ENCODE results near the gene CDC37L1.

Gene CDC37L1

DNA sequence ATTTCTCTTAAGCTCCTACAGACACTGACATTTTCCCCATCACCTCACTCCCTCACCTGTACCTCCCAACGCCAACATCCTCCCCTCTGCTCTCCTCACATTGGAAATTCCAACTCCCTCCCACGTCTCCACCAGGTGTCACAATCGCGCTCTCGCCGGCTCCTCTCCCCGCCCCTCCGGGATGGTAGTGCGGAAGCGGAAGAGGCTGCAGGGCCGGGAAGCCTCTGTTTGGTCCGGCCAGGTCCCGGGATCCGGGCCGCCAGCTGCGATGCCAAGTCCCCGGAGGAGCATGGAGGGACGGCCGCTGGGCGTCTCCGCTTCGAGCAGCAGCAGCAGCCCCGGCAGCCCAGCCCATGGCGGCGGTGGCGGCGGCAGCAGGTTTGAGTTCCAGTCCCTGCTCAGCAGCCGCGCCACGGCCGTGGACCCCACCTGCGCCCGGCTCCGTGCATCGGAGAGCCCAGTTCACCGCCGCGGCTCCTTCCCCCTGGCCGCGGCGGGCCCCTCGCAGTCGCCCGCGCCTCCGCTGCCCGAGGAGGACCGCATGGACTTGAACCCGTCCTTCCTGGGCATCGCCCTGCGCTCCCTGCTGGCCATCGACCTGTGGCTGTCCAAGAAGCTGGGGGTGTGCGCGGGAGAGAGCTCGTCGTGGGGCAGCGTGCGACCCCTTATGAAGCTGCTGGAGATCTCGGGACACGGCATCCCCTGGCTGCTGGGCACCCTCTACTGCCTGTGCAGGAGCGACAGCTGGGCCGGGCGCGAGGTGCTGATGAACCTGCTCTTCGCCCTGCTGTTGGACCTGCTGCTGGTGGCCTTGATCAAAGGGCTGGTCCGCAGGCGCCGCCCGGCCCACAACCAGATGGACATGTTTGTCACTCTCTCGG, 17.0 kb upstream of the CDC37L1 start, which contains the start of gene PLPP6:
TSS of gene PLPP6 (plus strand) at position 187 of the 881 bp plus-strand sequence. CDS start at position 269, 82 bp downstream.
- TF ChIP-seq ZNF274 (IDR thresholded peaks at IDR 0.05; ENCODE audit: low read depth, low read length), result no peak
- peak within 1 kb of the TSS; percentile 81 for H3K4me3 ChIP-seq (ENCODE audit: low read length)

DNA sequence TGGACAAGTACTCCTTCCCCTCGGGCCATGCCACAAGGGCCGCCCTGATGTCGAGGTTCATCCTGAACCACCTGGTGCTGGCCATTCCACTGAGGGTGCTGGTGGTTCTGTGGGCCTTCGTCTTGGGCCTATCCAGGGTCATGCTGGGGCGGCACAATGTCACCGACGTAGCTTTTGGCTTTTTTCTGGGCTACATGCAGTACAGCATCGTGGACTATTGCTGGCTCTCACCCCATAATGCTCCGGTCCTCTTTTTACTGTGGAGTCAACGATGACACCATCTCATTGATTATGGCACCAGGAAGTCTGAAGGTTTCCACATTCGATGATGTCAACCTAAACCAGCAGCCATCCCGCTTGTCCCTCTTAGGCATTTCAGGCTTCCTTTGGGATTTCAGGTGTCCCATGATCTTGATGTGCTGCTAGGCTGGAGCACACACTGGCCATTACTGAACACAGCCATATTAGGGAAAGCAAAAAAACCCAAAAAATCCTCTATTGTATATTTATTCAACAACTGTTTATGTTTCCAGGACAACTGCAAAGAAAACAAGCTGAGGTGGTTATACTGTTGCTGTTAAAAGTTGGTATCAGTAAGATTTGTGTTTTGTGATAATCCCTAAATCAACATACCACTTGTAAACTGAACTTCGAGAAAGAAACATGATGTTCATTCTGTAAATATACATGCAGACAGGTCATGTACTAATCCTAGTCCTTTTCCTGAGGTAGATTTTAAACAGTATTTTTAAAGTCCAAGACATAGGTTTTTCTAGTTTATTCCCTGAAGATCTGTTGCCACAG, 16.2 kb upstream of the CDC37L1 start:
- H3K4me3 ChIP-seq (ENCODE audit: low read length), result peak overlapping the region; percentile 81; the same call in 1 of the 2 replicates
- TF ChIP-seq ZNF274 (IDR thresholded peaks at IDR 0.05; ENCODE audit: low read depth, low read length), result no peak

DNA sequence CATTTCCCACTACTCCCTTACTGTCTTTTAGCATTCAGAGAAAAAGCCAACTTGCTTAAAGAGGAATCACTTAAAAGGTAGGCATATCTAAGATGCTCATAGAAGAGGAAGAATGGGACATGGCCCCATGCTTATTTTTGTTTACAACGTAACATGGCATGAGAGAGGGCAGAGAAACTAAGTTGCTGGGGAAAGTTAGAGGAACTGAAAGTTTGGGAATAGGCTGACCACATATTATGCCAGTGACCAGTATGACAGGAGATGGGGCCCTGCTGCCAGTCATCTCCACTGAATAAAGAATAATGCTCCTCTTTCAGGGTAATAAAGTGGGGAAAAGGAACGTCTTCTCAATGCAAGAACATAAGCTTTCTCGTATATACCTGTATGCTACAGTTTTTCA, 15.4 kb upstream of the CDC37L1 start:
- no peak overlapping the region for H3K4me3 ChIP-seq (ENCODE audit: low read length)
- no peak for TF ChIP-seq ZNF274 (IDR thresholded peaks at IDR 0.05; ENCODE audit: low read depth, low read length)

DNA sequence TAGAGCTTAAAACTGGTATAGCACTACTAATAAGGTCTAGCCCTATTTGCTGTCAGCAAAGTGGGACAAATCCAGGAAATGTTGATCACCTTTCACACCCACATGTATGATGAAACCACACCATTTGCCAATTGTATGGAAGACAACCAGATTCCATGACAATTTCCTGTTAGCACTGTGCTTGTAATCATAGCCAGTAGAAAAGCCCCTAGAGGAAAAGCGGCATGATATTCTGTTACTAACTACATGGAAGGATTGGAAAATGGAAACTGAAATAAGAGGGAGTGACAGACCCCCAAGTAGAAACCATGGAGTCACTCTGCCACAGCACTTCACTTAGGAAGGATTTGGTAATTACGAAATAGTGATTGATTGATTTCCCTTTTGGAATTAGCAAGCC, 14.0 kb upstream of the CDC37L1 start:
- no peak for TF ChIP-seq ZNF274 (IDR thresholded peaks at IDR 0.05; ENCODE audit: low read depth, low read length)
- no peak overlapping the region for H3K4me3 ChIP-seq (ENCODE audit: low read length)

DNA sequence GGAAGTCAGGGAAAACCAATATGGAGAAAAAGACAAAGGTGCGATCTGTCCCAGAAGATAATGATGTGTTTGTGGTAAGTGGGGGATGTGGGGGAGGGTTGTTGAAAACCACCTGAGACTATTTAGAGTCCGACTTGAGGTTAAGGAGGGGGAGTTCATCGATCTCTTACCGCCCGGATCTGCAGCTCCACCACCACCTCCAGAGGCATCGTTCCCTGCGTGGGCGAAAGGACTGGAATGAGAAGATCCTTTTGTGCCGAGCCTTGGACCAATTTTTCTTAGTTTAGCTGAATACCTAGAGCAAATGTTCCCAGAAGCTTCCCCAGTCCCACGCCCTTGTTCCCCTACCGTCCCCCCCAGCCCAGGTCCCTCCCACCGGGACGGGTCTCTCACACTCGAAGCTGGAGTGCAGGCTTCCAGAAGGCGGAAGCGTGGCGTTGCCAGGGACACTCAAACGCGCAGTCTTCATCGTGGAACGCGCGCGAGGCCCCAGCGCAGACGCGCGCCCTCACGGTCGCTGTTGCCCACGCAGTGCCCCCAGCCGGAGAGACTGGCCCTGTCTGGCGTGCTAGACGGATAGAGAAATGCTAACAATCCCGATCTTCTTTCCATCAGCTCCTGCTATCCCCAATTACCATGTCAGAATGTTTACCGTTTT, 13.2 kb upstream of the CDC37L1 start, which contains the start of gene SPATA6L:
TSS of gene SPATA6L (minus strand) at position 439 of the 658 bp plus-strand sequence. CDS start at position 209, 230 bp downstream.
- H3K4me3 ChIP-seq (ENCODE audit: low read length), result peak within 1 kb of the TSS; percentile 48; the same call in 1 of the 2 replicates
- no peak for TF ChIP-seq ZNF274 (IDR thresholded peaks at IDR 0.05; ENCODE audit: low read depth, low read length)

DNA sequence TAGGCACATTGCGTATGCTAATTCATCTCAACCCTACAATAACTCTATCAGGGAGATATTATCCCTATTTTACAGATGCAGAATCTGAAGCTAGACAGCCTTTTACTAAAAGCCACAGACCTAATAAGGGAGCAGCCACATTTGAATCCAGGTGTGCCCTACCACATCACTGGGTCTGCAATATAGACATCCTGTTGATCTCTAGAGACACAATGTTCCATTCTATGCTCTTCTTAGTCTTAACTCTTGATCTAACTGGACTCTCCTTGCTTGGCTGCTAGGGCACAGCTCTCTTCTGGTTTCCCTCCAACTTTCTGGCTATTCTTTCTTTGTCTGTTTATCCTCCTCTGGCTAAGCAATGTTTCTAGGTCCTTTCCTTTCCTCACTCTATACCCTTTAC, 11.7 kb upstream of the CDC37L1 start:
- TF ChIP-seq ZNF274 (IDR thresholded peaks at IDR 0.05; ENCODE audit: low read depth, low read length), result no peak
- H3K4me3 ChIP-seq (ENCODE audit: low read length), result no peak overlapping the region

DNA sequence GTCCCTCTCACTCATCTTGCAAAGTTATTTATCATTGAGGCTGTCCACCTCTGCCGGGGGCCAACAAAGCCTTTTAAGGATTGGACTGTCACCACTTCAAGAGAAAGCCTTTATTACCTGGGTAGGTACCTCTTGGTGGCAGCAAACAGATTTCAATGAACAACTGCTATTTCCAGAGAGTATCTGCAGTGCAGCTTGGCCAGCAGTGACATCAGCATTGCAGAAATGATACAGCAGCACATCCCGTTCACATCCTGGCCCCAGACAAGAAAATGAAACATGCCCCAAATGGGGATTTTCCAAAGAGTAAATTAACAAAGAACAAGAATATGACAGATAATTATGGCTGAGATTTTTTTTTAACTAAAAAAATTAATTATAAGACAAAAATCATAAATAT, 10.8 kb upstream of the CDC37L1 start:
- no peak for TF ChIP-seq ZNF274 (IDR thresholded peaks at IDR 0.05; ENCODE audit: low read depth, low read length)
- no peak overlapping the region for H3K4me3 ChIP-seq (ENCODE audit: low read length)

DNA sequence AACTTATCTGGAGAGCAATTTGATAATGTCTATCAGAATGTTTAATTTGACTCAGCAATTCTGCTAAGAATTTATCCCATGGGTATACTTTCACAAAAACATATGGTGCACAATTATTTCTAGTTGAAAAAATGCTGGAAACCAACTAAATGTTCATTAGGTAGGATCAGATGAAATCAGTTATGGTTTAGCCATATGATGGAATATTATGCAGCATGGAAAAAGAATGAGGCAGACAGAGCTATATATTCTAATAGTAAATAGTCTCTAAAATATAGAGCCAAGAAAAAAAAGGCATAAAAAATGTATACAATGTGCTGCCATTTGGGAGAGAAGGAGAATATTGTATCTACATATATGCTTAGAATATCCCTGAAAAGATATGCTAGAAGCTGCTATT, 9.5 kb upstream of the CDC37L1 start:
- no peak overlapping the region for H3K4me3 ChIP-seq (ENCODE audit: low read length)
- TF ChIP-seq ZNF274 (IDR thresholded peaks at IDR 0.05; ENCODE audit: low read depth, low read length), result no peak

DNA sequence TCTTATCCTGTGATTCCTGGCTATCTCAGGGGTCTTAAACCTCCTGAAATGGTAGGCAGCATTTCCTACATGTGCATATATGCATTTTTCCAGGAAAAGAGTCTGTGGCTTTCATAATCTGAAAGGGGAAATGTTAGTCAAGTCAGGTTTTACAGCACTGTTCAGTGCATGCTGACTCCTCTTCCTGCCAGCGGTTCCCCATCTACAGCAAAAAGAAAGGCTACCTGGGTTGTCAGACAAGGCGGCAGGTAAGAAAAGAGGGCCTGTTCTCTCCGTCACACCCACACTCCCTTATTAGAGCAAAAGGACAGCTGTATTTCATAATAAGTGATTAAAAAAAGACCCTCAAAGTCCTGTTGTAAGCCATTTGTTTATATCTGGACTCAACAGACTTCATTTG, 8.8 kb upstream of the CDC37L1 start:
- H3K4me3 ChIP-seq (ENCODE audit: low read length), result no peak overlapping the region
- TF ChIP-seq ZNF274 (IDR thresholded peaks at IDR 0.05; ENCODE audit: low read depth, low read length), result no peak

DNA sequence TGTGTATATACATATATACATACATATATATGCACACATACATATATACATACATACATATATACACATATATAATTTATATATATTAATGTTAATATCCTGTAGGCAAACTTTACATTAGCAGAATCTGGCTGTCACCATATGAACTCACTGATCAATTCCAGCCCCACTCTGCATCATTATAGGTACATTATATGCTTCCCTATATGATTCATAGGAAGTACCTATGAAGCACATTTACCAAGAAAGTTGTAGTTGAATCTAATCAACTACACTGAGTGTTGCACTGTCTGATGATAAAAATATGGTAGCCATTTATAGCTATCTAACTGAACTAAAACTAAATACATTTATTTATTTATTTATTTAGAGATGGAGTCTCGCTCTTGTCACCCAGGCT, 7.6 kb upstream of the CDC37L1 start:
- no peak for TF ChIP-seq ZNF274 (IDR thresholded peaks at IDR 0.05; ENCODE audit: low read depth, low read length)
- no peak overlapping the region for H3K4me3 ChIP-seq (ENCODE audit: low read length)

DNA sequence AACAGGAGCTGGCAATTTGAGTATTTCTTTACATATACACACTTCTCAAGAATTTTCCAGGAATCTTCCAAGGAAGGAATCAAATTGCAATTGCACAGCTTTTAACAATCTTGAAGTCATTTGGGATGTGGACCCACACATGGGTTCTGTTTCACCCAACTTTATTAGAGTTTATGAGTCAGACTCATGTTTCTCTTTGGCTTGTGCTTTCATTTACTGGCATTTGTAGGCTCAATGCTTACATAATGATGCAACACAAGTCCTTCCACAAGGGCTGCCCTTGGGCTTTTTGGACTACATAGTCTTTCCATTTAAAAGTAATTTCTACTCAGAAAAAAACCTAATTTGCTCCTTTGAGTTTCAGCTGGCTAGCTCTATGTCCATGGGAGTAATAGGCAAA, 4.6 kb upstream of the CDC37L1 start:
- no peak for TF ChIP-seq ZNF274 (IDR thresholded peaks at IDR 0.05; ENCODE audit: low read depth, low read length)
- no peak overlapping the region for H3K4me3 ChIP-seq (ENCODE audit: low read length)

DNA sequence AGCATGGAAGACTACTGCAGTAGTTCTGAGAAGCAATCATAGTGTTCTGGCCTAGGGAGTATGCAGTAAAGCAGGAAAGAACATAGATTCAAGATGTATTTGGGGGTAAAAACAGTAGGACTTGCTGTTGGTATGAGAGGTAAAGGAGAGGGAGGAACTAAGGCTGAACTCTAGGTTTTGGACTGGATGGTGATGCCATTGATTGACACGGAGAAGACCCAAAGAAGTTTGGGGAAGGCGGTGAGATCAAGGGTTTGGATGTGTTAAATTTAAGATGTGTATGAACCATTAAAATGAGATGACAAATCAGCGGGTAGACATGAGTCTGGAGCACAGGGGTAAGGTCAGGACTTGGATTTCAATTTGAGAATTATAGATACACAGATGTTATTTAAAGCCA, 2.0 kb upstream of the CDC37L1 start:
- H3K4me3 ChIP-seq (ENCODE audit: low read length), result no peak overlapping the region
- no peak for TF ChIP-seq ZNF274 (IDR thresholded peaks at IDR 0.05; ENCODE audit: low read depth, low read length)

DNA sequence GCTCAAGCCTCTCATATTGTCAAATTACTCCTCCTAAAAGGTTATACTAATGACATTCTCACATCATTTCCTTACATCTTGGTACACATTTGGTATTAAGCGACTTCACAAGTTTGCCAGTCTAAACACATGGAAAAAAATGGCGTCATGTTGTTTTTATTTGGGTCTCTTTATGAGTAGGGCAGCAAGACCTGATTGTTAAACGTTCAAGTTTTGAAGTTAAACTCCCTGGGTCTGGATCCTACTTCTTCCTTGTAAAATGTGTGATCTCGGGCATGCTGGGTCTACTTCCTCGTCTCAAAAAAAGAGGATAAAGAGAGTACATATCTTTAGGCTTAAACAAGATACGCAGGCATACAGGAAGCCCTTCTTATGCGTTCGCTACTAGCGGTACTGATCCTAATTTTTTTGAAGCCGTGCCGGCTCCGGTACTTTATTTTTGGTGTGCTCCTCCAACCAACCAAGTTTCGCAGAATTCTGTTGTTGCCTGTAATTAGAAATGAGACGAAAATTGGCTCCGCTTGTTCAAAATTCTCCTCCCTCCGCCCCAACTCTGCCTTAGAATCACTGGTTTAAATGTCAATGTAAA, 596 bp upstream of the CDC37L1 start:
- H3K4me3 ChIP-seq (ENCODE audit: low read length), result peak overlapping the region; percentile 95
- no peak for TF ChIP-seq ZNF274 (IDR thresholded peaks at IDR 0.05; ENCODE audit: low read depth, low read length)

DNA sequence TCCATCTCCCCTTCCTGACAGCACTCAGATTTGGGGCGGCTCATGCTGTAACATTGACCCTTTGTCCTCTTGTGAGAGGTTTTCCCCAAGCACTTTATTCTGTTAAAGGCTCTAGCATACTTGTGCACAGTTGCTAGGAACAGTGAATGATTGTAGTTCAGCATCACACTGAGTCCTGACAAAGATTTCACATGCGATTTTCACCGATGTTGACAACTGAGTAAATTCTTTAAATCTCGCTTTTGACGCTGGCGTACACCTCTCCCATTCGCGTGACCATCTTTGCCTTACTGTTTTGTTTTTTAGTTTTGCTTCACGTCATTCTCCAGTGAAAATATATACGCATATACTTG, 780 bp downstream of the CDC37L1 start:
- TF ChIP-seq ZNF274 (IDR thresholded peaks at IDR 0.05; ENCODE audit: low read depth, low read length), result no peak
- peak overlapping the region; percentile 96 for H3K4me3 ChIP-seq (ENCODE audit: low read length)

All from GM08714 (cell line).